ENCODE results near the gene TENM3.

TENM3 gene

DNA sequence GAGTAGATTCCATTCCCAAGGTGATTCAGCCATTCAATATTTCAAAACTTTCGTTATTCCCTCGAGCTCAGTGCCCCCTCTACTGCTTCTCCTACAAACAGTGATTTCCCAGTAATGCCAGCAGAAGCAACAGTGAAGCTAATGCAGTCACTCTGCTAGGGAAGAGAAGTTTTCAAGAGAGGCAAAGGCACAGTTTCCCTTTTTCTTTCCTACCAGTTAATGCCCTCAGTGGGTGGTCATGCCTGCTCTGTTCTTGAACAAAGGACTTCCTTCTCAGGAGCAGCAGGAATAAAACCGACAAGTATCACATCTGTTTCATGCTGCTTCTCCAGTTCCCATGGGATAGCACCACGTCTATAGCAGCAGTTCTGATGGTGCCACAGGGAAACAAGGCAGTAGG is 317.2 kb downstream of the TENM3 start (continued):
- TF ChIP-seq PATZ1 (CRISPR knock-in tag; IDR thresholded peaks at IDR 0.05; ENCODE audit: borderline replicate concordance) = no peak
- no peak for TF ChIP-seq ZC3H10 (CRISPR knock-in tag; IDR thresholded peaks at IDR 0.05)
- no peak for TF ChIP-seq ZFP3 (CRISPR knock-in tag; IDR thresholded peaks at IDR 0.05)
- no peak for TF ChIP-seq RARB (CRISPR knock-in tag; IDR thresholded peaks at IDR 0.05)
- no peak for TF ChIP-seq BACH2 (CRISPR knock-in tag; IDR thresholded peaks at IDR 0.05; ENCODE audit: borderline replicate concordance)
- TF ChIP-seq ZFP30 (CRISPR knock-in tag; IDR thresholded peaks at IDR 0.05) = no peak
- no peak for TF ChIP-seq ISL1 (CRISPR knock-in tag; IDR thresholded peaks at IDR 0.05)
- TF ChIP-seq CREB5 (CRISPR knock-in tag; IDR thresholded peaks at IDR 0.05; ENCODE audit: low read depth) = no peak
- no peak for TF ChIP-seq GLIS3 (CRISPR knock-in tag; IDR thresholded peaks at IDR 0.05)
- no peak for TF ChIP-seq ZNF70 (CRISPR knock-in tag; IDR thresholded peaks at IDR 0.05)

DNA sequence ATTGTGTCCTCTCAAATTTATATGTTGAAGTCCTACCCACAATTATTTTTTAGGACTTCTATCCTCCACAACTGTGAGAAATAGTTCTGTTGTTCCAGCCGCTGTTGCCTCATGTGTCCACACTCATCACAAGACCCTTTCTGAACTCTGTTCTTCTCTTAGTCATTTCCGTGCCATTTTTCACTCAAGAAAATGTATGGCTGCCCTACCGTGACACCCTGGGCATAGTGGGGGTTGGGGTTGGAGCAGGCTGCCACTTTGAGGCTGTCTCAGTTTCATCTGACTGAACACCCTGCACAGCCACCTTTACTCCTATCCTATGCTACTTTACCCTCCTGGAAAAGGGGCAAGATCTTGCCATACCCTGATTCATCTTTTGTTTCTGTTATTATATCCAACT is 319.1 kb downstream of the TENM3 start:
- ATAC-seq = no peak
- TF ChIP-seq OSR1 (CRISPR knock-in tag; IDR thresholded peaks at IDR 0.05) (no peak), CREB5 (CRISPR knock-in tag; IDR thresholded peaks at IDR 0.05; ENCODE audit: low read depth) (no peak), PPARA (CRISPR knock-in tag; IDR thresholded peaks at IDR 0.05; ENCODE audit: borderline replicate concordance) (no peak), ZFP3 (CRISPR knock-in tag; IDR thresholded peaks at IDR 0.05) (no peak), ZNF565 (CRISPR knock-in tag; conservative IDR thresholded peaks at IDR 0.05; ENCODE audit: low read depth) (no peak), ESRRG (CRISPR knock-in tag; IDR thresholded peaks at IDR 0.05) (no peak), ZNF8 (CRISPR knock-in tag; IDR thresholded peaks at IDR 0.05) (no peak), ZC3H10 (CRISPR knock-in tag; IDR thresholded peaks at IDR 0.05) (no peak), RARB (CRISPR knock-in tag; IDR thresholded peaks at IDR 0.05) (no peak), CSDC2 (CRISPR knock-in tag; IDR thresholded peaks at IDR 0.05) (no peak)
- TF ChIP-seq, protein P1, sequence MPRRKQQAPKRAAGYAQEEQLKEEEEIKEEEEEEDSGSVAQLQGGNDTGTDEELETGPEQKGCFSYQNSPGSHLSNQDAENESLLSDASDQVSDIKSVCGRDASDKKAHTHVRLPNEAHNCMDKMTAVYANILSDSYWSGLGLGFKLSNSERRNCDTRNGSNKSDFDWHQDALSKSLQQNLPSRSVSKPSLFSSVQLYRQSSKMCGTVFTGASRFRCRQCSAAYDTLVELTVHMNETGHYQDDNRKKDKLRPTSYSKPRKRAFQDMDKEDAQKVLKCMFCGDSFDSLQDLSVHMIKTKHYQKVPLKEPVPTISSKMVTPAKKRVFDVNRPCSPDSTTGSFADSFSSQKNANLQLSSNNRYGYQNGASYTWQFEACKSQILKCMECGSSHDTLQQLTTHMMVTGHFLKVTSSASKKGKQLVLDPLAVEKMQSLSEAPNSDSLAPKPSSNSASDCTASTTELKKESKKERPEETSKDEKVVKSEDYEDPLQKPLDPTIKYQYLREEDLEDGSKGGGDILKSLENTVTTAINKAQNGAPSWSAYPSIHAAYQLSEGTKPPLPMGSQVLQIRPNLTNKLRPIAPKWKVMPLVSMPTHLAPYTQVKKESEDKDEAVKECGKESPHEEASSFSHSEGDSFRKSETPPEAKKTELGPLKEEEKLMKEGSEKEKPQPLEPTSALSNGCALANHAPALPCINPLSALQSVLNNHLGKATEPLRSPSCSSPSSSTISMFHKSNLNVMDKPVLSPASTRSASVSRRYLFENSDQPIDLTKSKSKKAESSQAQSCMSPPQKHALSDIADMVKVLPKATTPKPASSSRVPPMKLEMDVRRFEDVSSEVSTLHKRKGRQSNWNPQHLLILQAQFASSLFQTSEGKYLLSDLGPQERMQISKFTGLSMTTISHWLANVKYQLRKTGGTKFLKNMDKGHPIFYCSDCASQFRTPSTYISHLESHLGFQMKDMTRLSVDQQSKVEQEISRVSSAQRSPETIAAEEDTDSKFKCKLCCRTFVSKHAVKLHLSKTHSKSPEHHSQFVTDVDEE (CRISPR knock-in tag; IDR thresholded peaks at IDR 0.05) = no peak

DNA sequence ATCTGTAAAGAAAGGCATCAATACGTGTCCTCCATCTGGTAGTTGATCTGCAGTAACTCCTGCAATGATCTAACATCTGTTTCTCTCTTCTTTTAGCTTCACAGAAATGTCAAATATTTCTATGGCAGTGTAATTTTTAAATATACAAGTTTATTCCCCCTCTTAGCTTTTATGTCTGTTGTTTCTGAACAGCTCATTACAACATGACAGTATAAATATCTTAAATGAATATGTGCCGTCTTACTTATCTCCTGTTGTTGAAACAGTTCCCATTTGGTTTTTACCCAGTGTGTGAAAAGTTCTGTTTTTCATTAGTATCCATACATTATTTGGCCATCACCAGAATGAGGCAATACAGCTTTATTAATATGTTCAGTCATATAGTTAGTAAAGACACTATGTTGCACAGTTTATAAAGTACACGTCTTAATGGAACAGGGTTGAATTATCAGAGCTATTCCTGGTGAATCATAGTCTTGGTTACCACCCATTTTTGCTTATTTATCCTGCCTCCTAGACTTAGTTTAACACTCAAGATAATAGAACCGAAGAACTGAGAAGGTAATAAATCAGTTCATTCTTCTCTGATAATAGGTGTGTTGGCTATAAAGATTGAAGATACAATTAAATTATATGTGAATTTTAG is 321.6 kb downstream of the TENM3 start:
- TF ChIP-seq TCF4 (CRISPR knock-in tag; IDR thresholded peaks at IDR 0.05; ENCODE audit: borderline replicate concordance) (no peak), ZNF8 (CRISPR knock-in tag; IDR thresholded peaks at IDR 0.05) (no peak), SNAI2 (CRISPR knock-in tag; IDR thresholded peaks at IDR 0.05) (no peak), TOX (CRISPR knock-in tag; IDR thresholded peaks at IDR 0.05; ENCODE audit: borderline replicate concordance) (no peak), ARNTL (CRISPR knock-in tag; IDR thresholded peaks at IDR 0.05; ENCODE audit: borderline replicate concordance, low read depth) (no peak), BACH2 (CRISPR knock-in tag; IDR thresholded peaks at IDR 0.05; ENCODE audit: borderline replicate concordance) (no peak), CSDC2 (CRISPR knock-in tag; IDR thresholded peaks at IDR 0.05) (no peak)
- ATAC-seq = no peak

DNA sequence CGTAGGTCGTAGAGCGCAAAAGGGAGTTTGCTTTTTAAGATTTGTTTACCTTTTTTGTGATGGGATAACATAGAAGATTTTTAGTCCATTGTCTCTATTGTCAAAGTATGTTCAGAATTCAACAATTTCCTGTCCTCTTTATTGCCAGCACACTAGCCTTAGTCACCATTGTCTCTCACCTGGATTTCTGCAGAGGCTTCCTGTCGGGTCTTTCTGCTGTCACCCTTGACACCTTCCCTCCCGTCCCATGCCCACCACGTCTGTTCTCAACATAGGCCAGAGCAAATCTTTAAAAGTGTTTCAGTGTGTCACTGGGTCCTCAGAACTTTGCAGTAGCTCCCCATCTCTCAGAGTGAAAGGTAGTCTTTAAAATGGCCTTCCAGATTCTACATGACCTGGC is 323.9 kb downstream of the TENM3 start:
- TF ChIP-seq PATZ1 (CRISPR knock-in tag; IDR thresholded peaks at IDR 0.05; ENCODE audit: borderline replicate concordance) (no peak), ARNTL (CRISPR knock-in tag; IDR thresholded peaks at IDR 0.05; ENCODE audit: borderline replicate concordance, low read depth) (no peak)
- no peak for ATAC-seq
